HepG2 (cell line): ENCODE measurements around the gene DMTF1. TPM values are rescaled to one million over a fixed set of nuclear protein-coding genes. Genes with fewer than 3 reads are reported as not detected.

Experiments
- ATAC-seq: fragments of 200-7000 bp; cut with Tn5 transposase; 3 replicates; pipeline ENCODE4 v1.9.1; 2020; ENCODE audit warnings: mild to moderate bottlenecking, moderate library complexity
- BruUV-seq: library from RNA; stranded (reverse); fragments of 400-500 nt; replicated peaks from 2 replicates; lab custom pipeline; 2021; lab: Mats Ljungman, UMichigan
- CTCF ChIA-PET: fragments of 300-600 bp; formaldehyde crosslinking; extraction: SDS; loops from one replicate; lab custom pipeline; 2021; ENCODE audit warnings: low total read pairs, inconsistent platforms, low intra/inter-chr PET ratio; lab: Yijun Ruan, JAX
- POLR2A ChIA-PET: fragments of 350-600 bp; sonication (Branson Sonifier 250); formaldehyde crosslinking; loops from one replicate; lab custom pipeline; 2020; ENCODE audit warnings: antibody characterized with exemption, inconsistent platforms; lab: Yijun Ruan, JAX
- DNase-seq: peaks from one replicate; pipeline ENCODE4 v3.0.0-alpha.2; 2015; ENCODE audit warnings: low spot score
- FAIRE-seq: peaks from 3 replicates; lab custom pipeline; 2011; peaks lifted over from hg19 to GRCh38; lab: Jason Lieb, UNC
- H2AFZ ChIP-seq: one replicate; pipeline ENCODE4 v1.6.1; 2011; ENCODE audit warnings: low read length, inconsistent platforms
- H3K27ac ChIP-seq: fragments of 300-600 bp; 3 replicates; pipeline ENCODE4 v1.8.0; 2011; ENCODE audit warnings: mixed run types, mild to moderate bottlenecking, mixed read lengths, low read length, inconsistent platforms; ENCODE audit not compliant: insufficient read depth; ENCODE audit errors: extremely low read length
- H3K27me3 ChIP-seq, 2 experiments: fragments of 200-600 bp in 1 of 2; 2 replicates in 1 of 2; 3 replicates in 1 of 2; pipeline versions ENCODE4 v1.6.0 to v1.8.0; 2011; ENCODE audit warnings: low read length in 2 of 2, mild to moderate bottlenecking in 2 of 2, moderate library complexity in 2 of 2, inconsistent platforms in 1 of 2; ENCODE audit not compliant: insufficient read depth in 2 of 2, control insufficient read depth in 1 of 2
- H3K36me3 ChIP-seq, 2 experiments: fragments of 200-600 bp in 1 of 2; replicated peaks in 1 of 2; 2 replicates in 1 of 2; 3 replicates in 1 of 2; pipeline versions ENCODE4 v1.5.1 to v1.8.0; 2011; ENCODE audit warnings: low read length in 2 of 2, inconsistent platforms in 1 of 2; ENCODE audit not compliant: insufficient read depth in 2 of 2, control insufficient read depth in 1 of 2
- H3K4me1 ChIP-seq: 2 replicates; pipeline ENCODE4 v1.5.1; 2012; ENCODE audit warnings: low read length, inconsistent platforms; ENCODE audit not compliant: insufficient read depth
- H3K4me2 ChIP-seq: 2 replicates; pipeline ENCODE4 v1.6.0; 2011; ENCODE audit warnings: low read depth, low read length, inconsistent platforms
- H3K4me3 ChIP-seq, 3 experiments: fragments of 200-600 bp in 1 of 3; sonication (generic), shearing (Covaris generic) in 1 of 3; replicated peaks in 1 of 3; 2 replicates each; pipeline ENCODE4 v1.5.1; 2011 to 2016; ENCODE audit warnings: low read length in 3 of 3, inconsistent platforms in 2 of 3, low read depth in 2 of 3, mild to moderate bottlenecking in 2 of 3, control low read depth in 1 of 3, mixed read lengths in 1 of 3; ENCODE audit not compliant: insufficient read depth in 1 of 3
- H3K79me2 ChIP-seq: one replicate; pipeline ENCODE4 v1.6.1; 2011; ENCODE audit warnings: low read length, inconsistent platforms; ENCODE audit not compliant: insufficient read depth
- H3K9ac ChIP-seq: 2 replicates; pipeline ENCODE4 v1.6.0; 2011; ENCODE audit warnings: mild to moderate bottlenecking, low read depth, low read length, inconsistent platforms; ENCODE audit not compliant: insufficient read depth
- H3K9me3 ChIP-seq: 2 replicates; pipeline ENCODE4 v1.5.1; 2012; ENCODE audit warnings: mild to moderate bottlenecking, low read length
- H4K20me1 ChIP-seq: 2 replicates; pipeline ENCODE4 v1.6.0; 2011; ENCODE audit warnings: inconsistent platforms, mild to moderate bottlenecking, low read length, moderate library complexity; ENCODE audit not compliant: insufficient read depth
- AGO2 ChIP-seq: fragments of 200-400 bp; formaldehyde crosslinking; optimal IDR thresholded peaks from 2 replicates; pipeline ENCODE3; 2017; ENCODE audit warnings: mild to moderate bottlenecking, low read depth, low read length, moderate library complexity
- ELF1 ChIP-seq: sonication (generic); formaldehyde crosslinking; IDR thresholded peaks from 2 replicates; pipeline ENCODE4 v1.4.0; 2020; ENCODE audit warnings: missing genetic modification reagents
- GPN1 ChIP-seq: sonication (generic); formaldehyde crosslinking; IDR thresholded peaks from 2 replicates; pipeline ENCODE4 v1.5.1; 2020; ENCODE audit warnings: missing genetic modification reagents, borderline replicate concordance
- HDAC2 ChIP-seq: sonication (generic); formaldehyde crosslinking; IDR thresholded peaks from 2 replicates; pipeline ENCODE4 v1.4.0; 2020; ENCODE audit warnings: missing genetic modification reagents
- ISX ChIP-seq: sonication (generic); formaldehyde crosslinking; conservative IDR thresholded peaks from 2 replicates; pipeline ENCODE4 v1.5.0; 2020; ENCODE audit warnings: missing genetic modification reagents
- KLF11 ChIP-seq: IDR thresholded peaks from 2 replicates; pipeline ENCODE4 v1.6.1; 2016; ENCODE audit warnings: missing compliant biosample characterization
- ZNF101 ChIP-seq: sonication (generic); formaldehyde crosslinking; IDR thresholded peaks from 2 replicates; pipeline ENCODE4 v1.4.0; 2020; ENCODE audit warnings: mild to moderate bottlenecking, low read depth, missing genetic modification reagents, borderline replicate concordance
- ZNF143 ChIP-seq: sonication (generic); formaldehyde crosslinking; IDR thresholded peaks from 2 replicates; pipeline ENCODE4 v1.4.0; 2020; ENCODE audit warnings: missing genetic modification reagents
- ZNF17 ChIP-seq: sonication (generic); formaldehyde crosslinking; IDR thresholded peaks from 2 replicates; pipeline ENCODE4 v1.5.0; 2020; ENCODE audit warnings: mild to moderate bottlenecking, missing genetic modification reagents
- ZNF329 ChIP-seq: sonication (generic); formaldehyde crosslinking; IDR thresholded peaks from 2 replicates; pipeline ENCODE4 v1.9.0; 2021; ENCODE audit warnings: low read depth, mild to moderate bottlenecking, missing genetic modification reagents
- ZNF558 ChIP-seq: sonication (generic); formaldehyde crosslinking; IDR thresholded peaks from 2 replicates; pipeline ENCODE4 v1.9.0; 2022; ENCODE audit warnings: mild to moderate bottlenecking, missing genetic modification reagents, borderline replicate concordance
- ZNF788 ChIP-seq: sonication (generic); formaldehyde crosslinking; IDR thresholded peaks from 2 replicates; pipeline ENCODE4 v1.5.0; 2020; ENCODE audit warnings: mild to moderate bottlenecking, missing genetic modification reagents, borderline replicate concordance
- ZNF790 ChIP-seq: sonication (generic); formaldehyde crosslinking; IDR thresholded peaks from 2 replicates; pipeline ENCODE4 v1.8.0; 2022; ENCODE audit warnings: missing genetic modification reagents, mild to moderate bottlenecking, borderline replicate concordance
- WGBS: methylation state at CpG from one replicate; pipeline ENCODE4 v1.1.6; 2017; ENCODE audit warnings: low lambda C conversion rate; 5-methylcytosine and 5-hydroxymethylcytosine counted together
- in situ Hi-C: cut with HindIII; loops from 2 replicates; pipeline ENCODE4 v1.10.0; 2017; ENCODE audit warnings: low pct_unique_long_range_greater_than_20kb; ENCODE audit not compliant: extremely low pct_ligation_motif_present
- intact Hi-C: fragments of 100-400 bp; cut with micrococcal nuclease; formaldehyde crosslinking; loops from one replicate; pipeline ENCODE4 v1.10.0; 2022; ENCODE audit not compliant: unreplicated experiment
- polyA plus RNA-seq, 8 experiments: library from polyadenylated mRNA; depleted of rRNA in 3 of 8; stranded (reverse) in 7 of 8; unstranded in 1 of 8; fragments of >200 nt; fragmentation: Illumina TruSeq in 4 of 8; extraction: Trizol in 4 of 8; gene quantifications; 2 replicates each; pipeline versions ENCODE4 v1.2.1 to v1.2.3, GENCODE V29; 2011 to 2016; ENCODE audit warnings: low read depth in 4 of 8, missing spikeins in 1 of 8, mixed read lengths in 1 of 8; ENCODE audit not compliant: insufficient read depth in 1 of 8
- total RNA-seq, 5 experiments: library from RNA; depleted of rRNA; stranded (reverse); fragments of >200 nt; fragmentation: Illumina TruSeq; extraction: Trizol; gene quantifications; 2 replicates each; pipeline ENCODE4 v1.2.3, GENCODE V29; 2016; ENCODE audit warnings: low read depth in 1 of 5
- TF ChIP-seq, protein P1 (sequence below): sonication (generic); formaldehyde crosslinking; conservative IDR thresholded peaks from 2 replicates; pipeline ENCODE4 v1.4.0; 2020; ENCODE audit warnings: missing genetic modification reagents
- TF ChIP-seq, protein P2 (sequence below): sonication (generic); formaldehyde crosslinking; IDR thresholded peaks from 2 replicates; pipeline ENCODE4 v1.5.1; 2020; ENCODE audit warnings: missing genetic modification reagents, mild to moderate bottlenecking, borderline replicate concordance
- TF ChIP-seq, protein P3 (sequence below): sonication (generic); formaldehyde crosslinking; IDR thresholded peaks from 2 replicates; pipeline ENCODE4 v1.5.0; 2020; ENCODE audit warnings: missing genetic modification reagents, mild to moderate bottlenecking, borderline replicate concordance
- TF ChIP-seq, protein P4 (sequence below): sonication (generic); formaldehyde crosslinking; IDR thresholded peaks from 2 replicates; pipeline ENCODE4 v1.8.1; 2023; ENCODE audit warnings: mild to moderate bottlenecking, moderate library complexity, missing genetic modification reagents
- TF ChIP-seq, protein P5 (sequence below): sonication (generic); formaldehyde crosslinking; IDR thresholded peaks from 2 replicates; pipeline ENCODE4 v1.5.1; 2020; ENCODE audit warnings: mild to moderate bottlenecking, missing genetic modification reagents, moderate library complexity

Gene DMTF1
- total and polyA plus RNA-seq, 2 of the 13 experiments (the other 11 are each of a cell fraction or from before 2014, with no cell fraction given) = 45.8 to 132 TPM

DNA sequence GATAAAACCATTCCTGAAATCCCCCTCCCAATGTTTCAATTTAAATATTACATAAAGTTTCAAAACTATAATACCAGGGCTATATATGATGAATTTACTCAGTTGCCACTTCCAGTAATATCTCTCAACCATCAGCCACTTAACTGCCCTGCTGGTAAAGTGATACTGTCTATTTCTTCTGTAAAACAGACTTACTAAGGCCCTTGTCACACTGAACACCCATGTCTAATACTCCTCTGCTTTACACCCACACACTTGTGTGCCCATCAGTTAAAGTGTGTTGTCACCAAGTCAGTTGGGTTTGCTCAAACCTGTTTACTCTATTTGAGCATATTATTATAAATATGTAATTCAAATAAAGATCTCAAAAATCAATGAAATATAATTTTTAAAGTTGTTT is 29.1 kb upstream of the DMTF1 start (continued):
- TF ChIP-seq, protein P1, sequence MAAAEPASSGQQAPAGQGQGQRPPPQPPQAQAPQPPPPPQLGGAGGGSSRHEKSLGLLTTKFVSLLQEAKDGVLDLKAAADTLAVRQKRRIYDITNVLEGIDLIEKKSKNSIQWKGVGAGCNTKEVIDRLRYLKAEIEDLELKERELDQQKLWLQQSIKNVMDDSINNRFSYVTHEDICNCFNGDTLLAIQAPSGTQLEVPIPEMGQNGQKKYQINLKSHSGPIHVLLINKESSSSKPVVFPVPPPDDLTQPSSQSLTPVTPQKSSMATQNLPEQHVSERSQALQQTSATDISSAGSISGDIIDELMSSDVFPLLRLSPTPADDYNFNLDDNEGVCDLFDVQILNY (CRISPR knock-in tag) = no peak
- TF ChIP-seq KLF11 (CRISPR knock-in tag) = no peak
- no peak for TF ChIP-seq ELF1
- no peak for TF ChIP-seq ZNF17 (CRISPR knock-in tag)
- no peak for TF ChIP-seq ZNF788
- TF ChIP-seq, all 625 proteins: peak for 0

DNA sequence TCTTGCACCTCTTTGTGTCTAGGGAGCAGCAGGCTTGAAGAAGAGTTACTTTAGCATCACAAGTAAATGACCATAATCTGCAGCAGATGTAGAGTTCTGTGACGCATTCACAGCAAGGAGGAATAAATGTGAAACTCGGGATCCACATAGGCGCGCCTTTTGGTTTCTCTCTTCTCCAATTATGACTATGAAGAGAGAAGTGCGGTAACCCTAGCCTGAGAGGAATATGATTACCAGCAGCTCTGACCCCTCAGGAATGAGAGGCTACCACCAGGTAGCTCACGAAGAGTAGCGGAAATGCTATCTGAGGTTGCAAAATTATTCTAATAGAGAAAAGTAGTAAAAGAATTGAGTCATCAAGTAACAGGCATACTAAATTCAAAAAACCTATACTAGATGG is 25.2 kb upstream of the DMTF1 start:
- no peak for DNase-seq
- H4K20me1 ChIP-seq = no peaks in the 10 kb centered on the region
- H3K36me3 ChIP-seq = no peaks in the 10 kb centered on the region
- no peak overlapping the region for H3K27ac ChIP-seq
- H3K4me2 ChIP-seq = no peak overlapping the region
- no peaks in the 10 kb centered on the region for H3K4me1 ChIP-seq
- no peaks in the 10 kb centered on the region for H3K27me3 ChIP-seq
- ChIA-PET POLR2A (no interaction called here), CTCF (no interaction called here)
- in situ Hi-C loops = no loop called here
- intact Hi-C loops = no loop called here
- no peak for ATAC-seq
- 37% methylated on average over 7 of the region's 7 CpGs for WGBS
- no peak overlapping the region for H2AFZ ChIP-seq
- no peaks in the 10 kb centered on the region for H3K9me3 ChIP-seq
- BruUV-seq = no TSS peak
- H3K4me3 ChIP-seq = no peak overlapping the region
- H3K9ac ChIP-seq = no peak overlapping the region
- FAIRE-seq = no peak
- H3K79me2 ChIP-seq = no peaks in the 10 kb centered on the region
- TF ChIP-seq, protein P2, sequence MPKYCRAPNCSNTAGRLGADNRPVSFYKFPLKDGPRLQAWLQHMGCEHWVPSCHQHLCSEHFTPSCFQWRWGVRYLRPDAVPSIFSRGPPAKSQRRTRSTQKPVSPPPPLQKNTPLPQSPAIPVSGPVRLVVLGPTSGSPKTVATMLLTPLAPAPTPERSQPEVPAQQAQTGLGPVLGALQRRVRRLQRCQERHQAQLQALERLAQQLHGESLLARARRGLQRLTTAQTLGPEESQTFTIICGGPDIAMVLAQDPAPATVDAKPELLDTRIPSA = no peak
- no peak for TF ChIP-seq ISX (CRISPR knock-in tag)
- TF ChIP-seq, protein P3, sequence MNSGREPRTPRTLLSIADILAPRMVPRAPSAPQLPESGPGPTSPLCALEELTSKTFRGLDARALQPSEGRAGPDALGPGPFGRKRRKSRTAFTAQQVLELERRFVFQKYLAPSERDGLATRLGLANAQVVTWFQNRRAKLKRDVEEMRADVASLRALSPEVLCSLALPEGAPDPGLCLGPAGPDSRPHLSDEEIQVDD (CRISPR knock-in tag) = no peak
- TF ChIP-seq, protein P4, sequence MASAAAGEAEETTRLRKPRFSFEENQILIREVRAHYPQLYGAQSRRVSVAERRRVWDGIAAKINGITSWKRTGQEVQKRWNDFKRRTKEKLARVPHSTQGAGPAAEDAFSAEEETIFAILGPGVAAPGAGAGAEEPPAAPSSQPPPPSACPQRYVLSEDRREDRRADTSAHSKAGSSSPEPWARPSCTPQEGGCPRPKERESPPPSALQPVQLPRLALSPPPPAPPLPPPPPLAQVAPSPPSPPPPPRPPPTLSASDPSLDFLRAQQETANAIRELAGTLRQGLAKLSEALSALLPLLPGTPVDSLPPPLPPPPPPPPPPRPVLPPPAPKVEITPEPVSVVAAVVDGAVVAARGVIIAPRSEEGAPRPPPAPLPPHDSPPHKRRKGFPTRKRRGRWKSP (CRISPR knock-in tag) = no peak
- TF ChIP-seq ZNF101 = no peak
- TF ChIP-seq ZNF143 (CRISPR knock-in tag) = no peak
- TF ChIP-seq ZNF558 (CRISPR knock-in tag) = no peak
- TF ChIP-seq ZNF790 (CRISPR knock-in tag) = no peak
- TF ChIP-seq ZNF329 (CRISPR knock-in tag) = no peak
- TF ChIP-seq, protein P5, sequence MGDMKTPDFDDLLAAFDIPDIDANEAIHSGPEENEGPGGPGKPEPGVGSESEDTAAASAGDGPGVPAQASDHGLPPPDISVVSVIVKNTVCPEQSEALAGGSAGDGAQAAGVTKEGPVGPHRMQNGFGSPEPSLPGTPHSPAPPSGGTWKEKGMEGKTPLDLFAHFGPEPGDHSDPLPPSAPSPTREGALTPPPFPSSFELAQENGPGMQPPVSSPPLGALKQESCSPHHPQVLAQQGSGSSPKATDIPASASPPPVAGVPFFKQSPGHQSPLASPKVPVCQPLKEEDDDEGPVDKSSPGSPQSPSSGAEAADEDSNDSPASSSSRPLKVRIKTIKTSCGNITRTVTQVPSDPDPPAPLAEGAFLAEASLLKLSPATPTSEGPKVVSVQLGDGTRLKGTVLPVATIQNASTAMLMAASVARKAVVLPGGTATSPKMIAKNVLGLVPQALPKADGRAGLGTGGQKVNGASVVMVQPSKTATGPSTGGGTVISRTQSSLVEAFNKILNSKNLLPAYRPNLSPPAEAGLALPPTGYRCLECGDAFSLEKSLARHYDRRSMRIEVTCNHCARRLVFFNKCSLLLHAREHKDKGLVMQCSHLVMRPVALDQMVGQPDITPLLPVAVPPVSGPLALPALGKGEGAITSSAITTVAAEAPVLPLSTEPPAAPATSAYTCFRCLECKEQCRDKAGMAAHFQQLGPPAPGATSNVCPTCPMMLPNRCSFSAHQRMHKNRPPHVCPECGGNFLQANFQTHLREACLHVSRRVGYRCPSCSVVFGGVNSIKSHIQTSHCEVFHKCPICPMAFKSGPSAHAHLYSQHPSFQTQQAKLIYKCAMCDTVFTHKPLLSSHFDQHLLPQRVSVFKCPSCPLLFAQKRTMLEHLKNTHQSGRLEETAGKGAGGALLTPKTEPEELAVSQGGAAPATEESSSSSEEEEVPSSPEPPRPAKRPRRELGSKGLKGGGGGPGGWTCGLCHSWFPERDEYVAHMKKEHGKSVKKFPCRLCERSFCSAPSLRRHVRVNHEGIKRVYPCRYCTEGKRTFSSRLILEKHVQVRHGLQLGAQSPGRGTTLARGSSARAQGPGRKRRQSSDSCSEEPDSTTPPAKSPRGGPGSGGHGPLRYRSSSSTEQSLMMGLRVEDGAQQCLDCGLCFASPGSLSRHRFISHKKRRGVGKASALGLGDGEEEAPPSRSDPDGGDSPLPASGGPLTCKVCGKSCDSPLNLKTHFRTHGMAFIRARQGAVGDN (CRISPR knock-in tag) = no peak
- TF ChIP-seq AGO2 = no peak
- no peak for TF ChIP-seq HDAC2 (CRISPR knock-in tag)
- no peak for TF ChIP-seq GPN1 (CRISPR knock-in tag)
